HEK293T (cell line): ENCODE measurements around the gene RNF144A.

Source experiments
- ARNT ChIP-seq: fragments of 450-650 bp; IDR thresholded peaks from 2 replicates; pipeline ENCODE4 v1.6.1; 2017; ENCODE audit warnings: mild to moderate bottlenecking
- BHLHE40 ChIP-seq: fragments of 450-650 bp; IDR thresholded peaks from 2 replicates; pipeline ENCODE4 v1.6.1; 2016; ENCODE audit warnings: mild to moderate bottlenecking, moderate library complexity, borderline replicate concordance
- CTBP1 ChIP-seq: fragments of 450-650 bp; IDR thresholded peaks from 2 replicates; pipeline ENCODE4 v1.6.1; 2016; ENCODE audit warnings: borderline replicate concordance
- ELF4 ChIP-seq: fragments of 450-650 bp; IDR thresholded peaks from 2 replicates; pipeline ENCODE4 v1.6.1; 2017; ENCODE audit warnings: antibody characterized with exemption
- FOXA1 ChIP-seq: fragments of 450-650 bp; IDR thresholded peaks from 2 replicates; pipeline ENCODE4 v1.6.1; 2016; ENCODE audit warnings: mild to moderate bottlenecking
- FOXK2 ChIP-seq: fragments of 450-650 bp; IDR thresholded peaks from 2 replicates; pipeline ENCODE4 v1.6.1; 2016; ENCODE audit warnings: mild to moderate bottlenecking
- FOXM1 ChIP-seq: fragments of 450-650 bp; IDR thresholded peaks from 2 replicates; pipeline ENCODE4 v1.6.1; 2017; ENCODE audit warnings: mild to moderate bottlenecking, borderline replicate concordance
- HDGF ChIP-seq: fragments of 450-650 bp; IDR thresholded peaks from 2 replicates; pipeline ENCODE4 v1.6.1; 2017; ENCODE audit warnings: antibody characterized with exemption, borderline replicate concordance
- LEF1 ChIP-seq: fragments of 450-650 bp; IDR thresholded peaks from 2 replicates; pipeline ENCODE4 v1.6.1; 2017; ENCODE audit warnings: mild to moderate bottlenecking, borderline replicate concordance
- NFRKB ChIP-seq: fragments of 450-650 bp; IDR thresholded peaks from 2 replicates; pipeline ENCODE4 v1.6.1; 2016; ENCODE audit warnings: mild to moderate bottlenecking, moderate library complexity
- SP1 ChIP-seq: fragments of 450-650 bp; IDR thresholded peaks from 2 replicates; pipeline ENCODE4 v1.6.1; 2017
- SUZ12 ChIP-seq: fragments of 450-650 bp; IDR thresholded peaks from 2 replicates; pipeline ENCODE4 v1.6.1; 2016; ENCODE audit warnings: mild to moderate bottlenecking
- TARDBP ChIP-seq: fragments of 450-650 bp; IDR thresholded peaks from 2 replicates; pipeline ENCODE4 v1.6.1; 2016
- ZNF384 ChIP-seq: fragments of 450-650 bp; IDR thresholded peaks from 2 replicates; pipeline ENCODE4 v1.6.1; 2016

DNA sequence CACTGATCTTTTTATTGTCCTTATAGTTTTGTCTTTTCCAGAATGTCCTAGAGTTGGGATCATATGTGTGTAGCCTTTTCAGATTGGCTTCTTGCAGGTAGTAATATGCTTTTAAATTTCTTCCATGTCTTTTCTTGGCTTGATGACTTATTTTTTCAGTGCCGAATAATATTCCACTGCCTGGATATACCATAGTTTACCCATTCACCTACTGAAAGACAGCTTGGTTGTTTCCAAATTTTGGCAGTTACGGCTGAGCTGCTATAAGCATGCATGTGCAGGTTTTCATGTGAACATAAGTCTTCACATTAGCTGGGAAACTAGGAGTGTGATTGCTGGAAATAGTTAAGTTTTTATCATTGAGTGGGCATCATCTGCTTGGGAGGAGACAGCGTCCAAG is 73.7 kb downstream of the RNF144A start:
- TF ChIP-seq CTBP1 = no peak
- TF ChIP-seq FOXA1 = no peak
- TF ChIP-seq BHLHE40 = no peak
- TF ChIP-seq SP1 = no peak
- TF ChIP-seq ELF4 = no peak
- no peak for TF ChIP-seq ZNF384
- TF ChIP-seq TARDBP = no peak
- TF ChIP-seq NFRKB = no peak
- TF ChIP-seq FOXK2 = no peak
- no peak for TF ChIP-seq HDGF
- no peak for TF ChIP-seq SUZ12
- no peak for TF ChIP-seq LEF1
- TF ChIP-seq ARNT = no peak
- TF ChIP-seq FOXM1 = no peak
